HUES48 (cell line): ENCODE measurements around the gene TLR4.
A peak's percentile ranks its signal among the peaks of the same experiment; 100 is the strongest.

Experiments used
- H3K27ac ChIP-seq: one replicate; pipeline ENCODE4 v1.7.0; 2013; ENCODE audit warnings: low read depth, low read length, inconsistent platforms
- H3K27me3 ChIP-seq: 2 replicates; pipeline ENCODE4 v1.6.1; 2013; ENCODE audit warnings: mild to moderate bottlenecking, low read length; ENCODE audit not compliant: control insufficient read depth, insufficient read depth
- H3K36me3 ChIP-seq: 2 replicates; pipeline ENCODE4 v1.6.1; 2013; ENCODE audit warnings: low read length; ENCODE audit not compliant: control insufficient read depth, insufficient read depth
- H3K4me1 ChIP-seq: 2 replicates; pipeline ENCODE4 v1.6.1; 2013; ENCODE audit warnings: mild to moderate bottlenecking, low read length; ENCODE audit not compliant: control insufficient read depth, insufficient read depth
- H3K4me3 ChIP-seq: 2 replicates; pipeline ENCODE4 v1.5.1; 2013; ENCODE audit warnings: mild to moderate bottlenecking, low read depth, low read length
- H3K9ac ChIP-seq: 2 replicates; pipeline ENCODE4 v1.6.1; 2013; ENCODE audit warnings: mild to moderate bottlenecking, low read depth, low read length, moderate library complexity
- H3K9me3 ChIP-seq: 2 replicates; pipeline ENCODE4 v1.6.1; 2013; ENCODE audit warnings: low read length; ENCODE audit not compliant: control insufficient read depth, insufficient read depth

The TLR4 gene

DNA sequence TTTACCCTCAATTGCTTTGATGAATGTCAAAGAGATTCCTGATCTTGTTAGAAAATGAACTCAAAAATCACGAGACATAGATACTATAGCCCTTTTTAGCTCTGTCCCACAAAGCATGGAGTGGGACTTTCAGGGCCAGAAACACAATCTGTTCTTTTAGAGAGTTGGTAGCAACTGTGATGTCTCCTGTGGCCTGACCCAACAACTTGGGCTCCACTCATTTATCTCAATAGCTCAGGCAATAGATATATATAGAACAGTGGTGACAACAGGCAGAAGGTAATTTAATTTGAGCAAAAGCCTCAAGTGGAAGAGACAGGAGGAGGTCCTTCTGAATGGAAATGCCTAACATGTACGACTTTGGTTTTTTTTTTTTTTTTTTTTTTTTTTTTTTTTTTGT is 25.2 kb downstream of the TLR4 start:
- Histone ChIP-seq H3K9me3 (no peaks in the 10 kb centered on the region), H3K36me3 (no peaks in the 10 kb centered on the region), H3K27ac (no peak overlapping the region), H3K27me3 (no peaks in the 10 kb centered on the region), H3K9ac (no peak overlapping the region), H3K4me1 (no peaks in the 10 kb centered on the region), H3K4me3 (no peak overlapping the region)

DNA sequence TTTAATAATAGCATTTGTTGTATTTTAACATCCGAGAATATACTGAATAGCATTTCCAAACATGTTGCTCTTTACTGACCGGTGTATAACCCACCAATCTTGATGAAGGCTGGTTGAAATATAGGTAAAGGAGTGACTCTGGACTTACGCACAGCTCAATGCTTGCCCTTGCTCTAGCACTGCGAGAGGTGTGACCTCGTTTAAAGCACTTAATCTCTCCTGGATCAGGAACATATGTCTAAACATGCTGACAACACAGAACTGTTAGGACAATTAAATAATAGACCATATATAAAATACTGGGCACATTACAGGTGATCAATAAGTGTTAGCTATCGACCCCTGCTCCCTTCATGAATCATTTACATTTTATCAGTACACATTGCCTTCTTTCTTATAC is 28.3 kb downstream of the TLR4 start:
- Histone ChIP-seq H3K4me1 (no peaks in the 10 kb centered on the region), H3K9me3 (no peaks in the 10 kb centered on the region), H3K36me3 (no peaks in the 10 kb centered on the region), H3K27ac (no peak overlapping the region), H3K27me3 (no peaks in the 10 kb centered on the region), H3K9ac (no peak overlapping the region), H3K4me3 (no peak overlapping the region)

DNA sequence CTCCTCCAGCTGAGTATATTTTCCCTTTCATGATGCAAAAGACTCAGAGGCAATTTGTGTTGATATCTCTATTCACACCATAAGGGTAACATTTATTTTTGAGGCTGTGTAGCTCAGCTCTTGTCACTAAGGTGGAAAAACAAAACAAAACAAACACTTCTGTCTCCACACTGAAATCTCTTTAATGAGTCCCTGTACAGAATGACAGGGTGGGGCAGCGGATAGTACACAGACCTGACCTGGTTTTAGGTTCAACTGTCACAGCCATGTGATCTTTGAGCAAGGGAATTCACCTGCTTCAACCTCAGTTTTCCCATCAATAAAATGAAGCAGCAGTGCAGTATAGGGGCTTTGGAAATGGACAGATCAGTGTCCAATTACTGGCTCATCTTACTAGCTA is 29.3 kb downstream of the TLR4 start:
- no peak overlapping the region for H3K27ac ChIP-seq
- no peaks in the 10 kb centered on the region for H3K4me1 ChIP-seq
- H3K36me3 ChIP-seq = no peaks in the 10 kb centered on the region
- no peaks in the 10 kb centered on the region for H3K9me3 ChIP-seq
- H3K27me3 ChIP-seq = no peaks in the 10 kb centered on the region
- no peak overlapping the region for H3K9ac ChIP-seq
- no peak overlapping the region for H3K4me3 ChIP-seq

DNA sequence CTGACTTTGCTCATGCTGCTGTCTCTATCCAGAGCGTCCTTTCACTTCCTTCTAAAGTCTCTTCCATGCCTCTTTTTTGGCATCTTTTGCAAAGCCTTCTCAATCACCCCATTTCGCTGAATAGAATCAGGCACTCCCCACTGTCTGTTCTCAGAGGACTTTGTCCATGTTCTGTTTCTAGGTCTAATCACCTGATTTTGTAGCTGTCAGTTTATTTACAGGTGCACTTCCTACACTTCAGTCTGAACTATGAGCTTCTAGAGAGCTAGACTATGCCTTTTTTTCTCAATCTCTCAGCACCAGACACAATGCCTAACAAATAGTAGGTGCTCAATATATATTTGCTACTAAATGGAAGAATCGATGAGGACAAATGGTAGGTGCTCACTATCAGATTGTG is 29.9 kb downstream of the TLR4 start:
- no peaks in the 10 kb centered on the region for H3K9me3 ChIP-seq
- no peak overlapping the region for H3K27ac ChIP-seq
- no peak overlapping the region for H3K9ac ChIP-seq
- H3K4me3 ChIP-seq = no peak overlapping the region
- no peaks in the 10 kb centered on the region for H3K4me1 ChIP-seq
- H3K36me3 ChIP-seq = no peaks in the 10 kb centered on the region
- no peaks in the 10 kb centered on the region for H3K27me3 ChIP-seq

DNA sequence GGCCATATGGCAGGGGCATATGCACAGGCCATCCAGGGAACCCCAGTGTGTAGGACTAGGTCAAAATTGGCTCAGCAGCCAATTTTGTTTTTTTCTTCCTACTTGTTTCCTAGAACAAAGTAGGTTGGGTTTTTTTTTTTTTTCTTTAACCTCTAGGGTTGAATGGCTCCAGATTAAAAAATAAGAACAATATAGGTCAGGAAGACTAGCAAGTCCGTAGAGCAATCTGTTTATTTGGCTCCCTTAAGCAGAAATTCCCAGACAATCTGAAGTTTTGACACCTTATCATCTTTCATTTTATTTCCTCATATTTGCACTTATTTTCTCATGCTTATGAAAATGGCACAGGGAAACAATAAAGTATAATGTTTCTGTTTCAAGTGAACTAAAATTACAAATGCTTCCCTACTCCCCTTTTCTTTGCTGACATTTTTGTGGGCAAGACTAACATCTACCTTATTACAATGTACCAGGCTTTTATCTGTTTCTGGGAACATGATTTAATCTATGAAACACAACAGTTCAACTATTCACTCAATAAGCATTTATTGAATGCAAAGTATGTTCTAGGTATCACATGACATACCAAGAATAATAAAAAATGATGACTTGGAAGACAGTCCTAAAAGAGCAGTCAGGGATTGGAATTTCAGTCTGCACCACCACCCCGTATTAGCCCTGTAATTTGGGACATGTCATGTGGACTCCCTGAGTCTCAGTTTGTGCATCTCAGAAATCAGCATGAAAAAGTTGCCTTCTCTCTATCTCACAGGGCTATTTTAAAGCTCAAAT is 30.5 kb downstream of the TLR4 start:
- Histone ChIP-seq H3K36me3 (no peaks in the 10 kb centered on the region), H3K9me3 (no peaks in the 10 kb centered on the region), H3K4me3 (no peak overlapping the region), H3K27me3 (no peaks in the 10 kb centered on the region), H3K9ac (no peak overlapping the region), H3K4me1 (no peaks in the 10 kb centered on the region), H3K27ac (no peak overlapping the region)

DNA sequence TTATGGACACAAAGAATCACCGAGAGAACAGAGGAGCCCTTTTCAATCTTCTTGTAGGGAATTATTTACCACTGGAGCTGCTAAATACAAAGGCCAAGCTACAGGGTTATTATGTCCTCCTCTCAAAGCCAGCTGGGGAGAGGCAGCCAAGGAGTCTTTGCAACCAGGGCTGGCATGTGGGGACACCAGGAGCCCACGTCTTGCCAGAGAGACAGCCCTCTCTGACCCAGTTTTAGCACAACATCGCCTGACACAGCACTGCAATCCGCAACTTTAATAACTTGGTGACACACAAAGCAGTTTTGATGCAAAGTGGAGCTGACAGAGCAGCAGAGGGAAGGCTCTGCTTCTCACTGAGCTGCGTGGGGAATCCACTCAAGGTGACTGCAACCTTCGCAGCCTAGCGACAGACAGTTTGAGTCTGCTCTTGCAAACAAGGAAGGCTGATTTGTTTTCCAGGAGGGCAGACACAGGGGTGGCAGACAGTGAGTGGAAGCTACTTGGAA is 33.6 kb downstream of the TLR4 start:
- H3K9me3 ChIP-seq = no peaks in the 10 kb centered on the region
- H3K4me1 ChIP-seq = no peaks in the 10 kb centered on the region
- H3K27ac ChIP-seq = no peak overlapping the region
- no peaks in the 10 kb centered on the region for H3K27me3 ChIP-seq
- no peak overlapping the region for H3K9ac ChIP-seq
- no peak overlapping the region for H3K4me3 ChIP-seq
- no peaks in the 10 kb centered on the region for H3K36me3 ChIP-seq

DNA sequence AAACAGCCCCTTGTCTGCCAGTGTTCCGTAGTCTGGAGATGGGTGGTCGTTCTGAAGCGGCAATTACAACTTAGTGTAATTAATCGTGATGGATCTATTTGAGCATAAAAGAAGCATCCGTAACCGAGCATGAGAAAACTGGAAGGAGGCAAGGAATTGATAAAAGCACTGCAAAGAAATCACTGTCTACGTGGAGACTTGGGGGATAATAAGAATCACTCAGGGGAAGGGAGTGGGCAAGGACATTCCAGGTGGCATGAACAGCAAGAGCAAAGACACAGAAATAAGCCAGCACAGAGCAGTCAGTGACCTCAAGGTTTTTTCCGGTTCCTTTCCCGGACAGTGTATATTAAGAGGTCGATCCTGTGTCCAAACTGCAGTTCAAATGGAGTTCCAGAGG is 35.0 kb downstream of the TLR4 start:
- no peaks in the 10 kb centered on the region for H3K9me3 ChIP-seq
- no peak overlapping the region for H3K27ac ChIP-seq
- no peaks in the 10 kb centered on the region for H3K36me3 ChIP-seq
- H3K9ac ChIP-seq = no peak overlapping the region
- no peak overlapping the region for H3K4me3 ChIP-seq
- H3K4me1 ChIP-seq = no peaks in the 10 kb centered on the region
- peaks cover 11% of the 10 kb centered on the region for H3K27me3 ChIP-seq

DNA sequence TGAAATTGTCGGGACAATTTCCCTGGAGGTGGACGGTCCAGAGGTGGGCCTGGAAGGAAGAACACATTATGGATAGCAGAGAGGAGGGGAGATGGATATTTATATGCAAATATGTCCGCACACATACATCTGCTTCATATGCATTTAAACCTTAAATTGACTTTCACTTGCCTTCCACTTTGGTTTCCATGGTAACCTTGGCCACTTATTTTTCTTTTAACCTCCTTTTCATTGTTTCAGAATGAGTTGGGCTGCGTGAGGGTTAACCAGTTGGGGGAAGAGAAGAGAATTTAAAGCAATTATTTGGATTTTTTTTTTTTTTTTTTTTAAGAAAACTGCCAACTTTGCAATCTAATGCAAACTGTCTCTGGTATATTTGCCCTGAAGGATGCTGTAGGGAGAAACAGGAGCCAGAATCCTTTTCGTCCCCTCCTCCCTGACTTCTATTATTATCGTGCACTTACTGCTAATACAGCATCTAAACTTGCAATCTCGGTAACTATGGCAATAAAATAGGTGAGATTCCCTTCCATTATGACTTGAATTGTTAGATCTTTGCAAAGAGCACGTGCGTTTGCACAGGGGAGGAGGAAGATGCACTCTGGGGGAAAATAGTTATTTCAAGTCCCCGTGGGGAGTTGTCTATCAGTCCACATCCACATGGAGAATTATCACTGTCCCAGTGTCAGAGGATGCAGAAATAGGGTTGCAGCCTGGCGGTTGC is 35.6 kb downstream of the TLR4 start:
- Histone ChIP-seq H3K36me3 (no peaks in the 10 kb centered on the region), H3K4me3 (no peak overlapping the region), H3K27me3 (peaks cover 17% of the 10 kb centered on the region), H3K9ac (no peak overlapping the region), H3K9me3 (no peaks in the 10 kb centered on the region), H3K4me1 (peaks cover 3% of the 10 kb centered on the region; the same call in 1 of the 2 replicates), H3K27ac (no peak overlapping the region)

DNA sequence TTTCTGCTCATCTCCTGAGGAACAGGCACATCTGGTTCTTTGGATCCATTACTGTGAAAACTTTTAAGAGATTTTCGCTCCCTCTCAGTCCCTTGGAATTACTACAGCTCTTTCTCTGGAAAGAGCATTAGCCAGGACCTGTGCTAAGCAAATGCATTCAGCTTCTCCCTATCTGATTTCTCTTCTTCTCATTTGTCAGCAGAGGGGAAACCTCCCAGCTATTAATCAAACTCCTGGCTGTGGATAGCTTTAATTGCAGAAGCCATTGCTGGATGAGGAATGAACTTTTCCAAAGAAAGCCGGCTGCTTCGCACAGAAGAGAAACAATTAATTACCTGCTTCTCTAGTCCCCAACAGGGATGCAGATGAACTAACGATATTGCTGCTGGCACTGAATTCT is 37.9 kb downstream of the TLR4 start:
- Histone ChIP-seq H3K4me1 (peaks cover 3% of the 10 kb centered on the region), H3K9me3 (no peaks in the 10 kb centered on the region), H3K4me3 (no peak overlapping the region), H3K9ac (no peak overlapping the region), H3K27me3 (peaks cover 28% of the 10 kb centered on the region), H3K36me3 (no peaks in the 10 kb centered on the region), H3K27ac (no peak overlapping the region)

DNA sequence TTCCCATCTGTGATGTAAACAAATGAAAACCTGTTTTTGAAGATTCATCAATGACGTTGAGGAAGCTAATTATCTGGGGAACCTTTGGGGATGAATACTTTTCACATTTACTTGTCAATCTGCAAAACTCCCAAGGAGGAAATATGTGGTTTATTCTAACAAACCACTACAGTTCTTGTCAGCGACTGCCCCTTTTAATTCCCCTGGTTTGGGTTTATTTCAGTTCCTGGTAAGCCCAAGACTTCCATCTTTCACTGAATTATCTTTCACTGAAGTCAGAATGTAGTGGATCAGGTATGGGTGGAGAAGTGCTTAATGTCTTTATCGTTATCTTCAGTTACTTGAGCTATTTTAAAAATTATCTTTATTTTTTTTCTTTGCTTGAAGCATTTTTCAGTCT is 40.2 kb downstream of the TLR4 start:
- Histone ChIP-seq H3K36me3 (no peaks in the 10 kb centered on the region), H3K9me3 (no peaks in the 10 kb centered on the region), H3K9ac (no peak overlapping the region), H3K27ac (no peak overlapping the region), H3K4me3 (peak overlapping the region; percentile 39; the same call in 1 of the 2 replicates), H3K4me1 (peaks cover 3% of the 10 kb centered on the region), H3K27me3 (peaks cover 28% of the 10 kb centered on the region)

DNA sequence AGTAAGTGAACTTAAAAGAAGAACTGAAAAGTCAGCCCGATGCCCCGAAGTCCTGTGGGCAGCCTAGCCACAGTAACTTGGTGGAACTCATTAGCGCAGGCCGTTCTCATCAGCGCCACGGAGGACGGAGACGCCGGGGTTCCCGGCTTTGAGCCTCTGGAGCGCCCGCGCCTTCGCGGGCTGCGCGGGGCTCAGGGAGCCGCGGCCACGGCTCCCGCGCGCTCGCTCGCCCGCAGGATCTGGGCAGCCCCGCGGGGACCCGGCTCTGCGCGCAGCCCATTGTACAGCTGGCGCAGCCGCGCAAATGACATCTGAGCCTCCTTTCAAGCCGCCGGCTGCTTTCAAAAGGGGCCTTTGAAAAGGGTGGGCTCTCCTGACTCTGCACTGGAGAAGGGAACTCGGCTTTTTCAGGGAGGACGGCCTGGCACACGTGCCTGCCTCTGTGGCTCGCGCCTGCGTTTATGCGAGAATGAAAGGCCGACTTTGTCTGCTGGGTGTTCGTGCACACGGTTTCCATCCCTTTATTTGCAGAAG is 40.7 kb downstream of the TLR4 start:
- H3K4me1 ChIP-seq = peaks cover 3% of the 10 kb centered on the region
- H3K9me3 ChIP-seq = no peaks in the 10 kb centered on the region
- peaks cover 28% of the 10 kb centered on the region for H3K27me3 ChIP-seq
- no peaks in the 10 kb centered on the region for H3K36me3 ChIP-seq
- H3K4me3 ChIP-seq = peak overlapping the region; percentile 39
- no peak overlapping the region for H3K27ac ChIP-seq
- H3K9ac ChIP-seq = no peak overlapping the region
